Thoracic aorta (tissue), 2 donors: ENCODE measurements around the gene SPATA6. TPM values are rescaled to one million over a fixed set of nuclear protein-coding genes. Genes with fewer than 3 reads are reported as not detected.
"Not testable (repeated sequence)": the region's sequence is repeated elsewhere in the genome, so short reads cannot be mapped to it uniquely, and the experiment has no call there.

Experiments used
- ATAC-seq: fragments of 150-250 bp; one replicate; pipeline ENCODE4 v1.8.0; 2017; ENCODE audit warnings: low read depth; ENCODE audit not compliant: insufficient number of reproducible peaks, low FRiP score
- DNase-seq: peaks from one replicate; pipeline ENCODE4 v3.0.0-alpha.2; 2020; ENCODE audit warnings: low spot score
- H3K27ac ChIP-seq, 2 donors: fragments of 200-600 bp; sonication (generic); 1 replicate in 1 of 2; 2 replicates in 1 of 2; pipeline ENCODE4 v1.5.1; 2016; ENCODE audit warnings: mild to moderate bottlenecking in 2 of 2, moderate library complexity in 2 of 2
- H3K27me3 ChIP-seq: fragments of 200-600 bp; sonication (generic); replicated peaks from 2 replicates; pipeline ENCODE4 v1.6.0; 2016; ENCODE audit warnings: mild to moderate bottlenecking; ENCODE audit not compliant: insufficient read depth
- H3K36me3 ChIP-seq: fragments of 200-600 bp; sonication (generic); one replicate; pipeline ENCODE4 v1.5.1; 2016
- H3K4me1 ChIP-seq, 2 donors: fragments of 200-600 bp; sonication (generic); 1 replicate in 1 of 2; 2 replicates in 1 of 2; pipeline versions ENCODE4 v1.5.1 to v1.6.0; 2016; ENCODE audit warnings: low read depth in 2 of 2, mild to moderate bottlenecking in 1 of 2; ENCODE audit not compliant: control insufficient read depth in 1 of 2
- H3K4me3 ChIP-seq: fragments of 200-600 bp; sonication (generic); 2 replicates; pipeline ENCODE4 v1.5.1; 2016; ENCODE audit warnings: mild to moderate bottlenecking
- H3K9me3 ChIP-seq: fragments of 200-600 bp; sonication (generic); 2 replicates; pipeline ENCODE4 v1.5.1; 2016
- CTCF ChIP-seq: fragments of 200-600 bp; sonication (generic); IDR thresholded peaks from one replicate; pipeline ENCODE4 v1.5.1; 2019; ENCODE audit warnings: antibody characterized with exemption
- total RNA-seq, 2 donors: library from RNA; depleted of rRNA; stranded (reverse); fragments of >200 nt; gene quantifications; one replicate each; pipeline versions ENCODE4 v1.1.0 to v1.2.3, GENCODE V29; 2016

The SPATA6 gene
- total RNA-seq, 2 donors from 2014 or later = 16.1 to 22.6 TPM

GRCh38 chr1:48492392-48492791 lies 20.4 kb upstream of the SPATA6 start:
- DNase-seq (no peak), ATAC-seq (no peak)
- no peaks in the 10 kb centered on the region for H3K9me3 ChIP-seq
- no peak for TF ChIP-seq CTCF
- no peaks in the 10 kb centered on the region for H3K36me3 ChIP-seq
- no peak overlapping the region for H3K27ac ChIP-seq
- H3K4me1 ChIP-seq = no peaks in the 10 kb centered on the region
- no peak overlapping the region for H3K4me3 ChIP-seq
- H3K27me3 ChIP-seq = no peaks in the 10 kb centered on the region

DNA sequence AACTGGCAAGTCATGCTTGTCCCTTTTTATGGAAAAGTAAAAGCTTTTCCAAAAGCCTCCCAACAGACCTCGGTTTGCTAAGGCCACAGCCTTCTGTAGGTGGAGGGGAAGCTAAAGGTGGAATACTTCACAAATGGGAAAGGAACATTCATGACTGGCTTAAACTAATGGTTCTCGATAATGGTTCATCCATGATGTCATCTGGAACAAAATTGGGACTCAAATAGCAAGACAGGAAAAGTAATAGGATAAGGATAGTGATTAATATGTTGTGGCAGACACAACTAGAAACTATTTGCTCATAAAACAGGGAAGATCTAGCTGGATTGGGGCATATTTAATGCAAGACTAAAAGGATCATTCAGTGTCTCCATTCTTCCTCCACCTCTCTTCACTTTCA lies 16.7 kb upstream of the SPATA6 start:
- H3K36me3 ChIP-seq = no peaks in the 10 kb centered on the region
- H3K4me1 ChIP-seq = no peaks in the 10 kb centered on the region
- no peak for ATAC-seq
- no peaks in the 10 kb centered on the region for H3K27me3 ChIP-seq
- DNase-seq = no peak
- no peak overlapping the region for H3K27ac ChIP-seq
- no peaks in the 10 kb centered on the region for H3K9me3 ChIP-seq
- H3K4me3 ChIP-seq = no peak overlapping the region
- no peak for TF ChIP-seq CTCF

- no peak overlapping the region for H3K27ac ChIP-seq
- no peak for ATAC-seq
- H3K4me3 ChIP-seq = no peak overlapping the region
- no peak for DNase-seq
- no peaks in the 10 kb centered on the region for H3K36me3 ChIP-seq
- no peak for TF ChIP-seq CTCF
- H3K27me3 ChIP-seq = no peaks in the 10 kb centered on the region
- H3K4me1 ChIP-seq = no peaks in the 10 kb centered on the region
- no peaks in the 10 kb centered on the region for H3K9me3 ChIP-seq
These were observed 8.5 kb upstream of the SPATA6 start for GRCh38 chr1:48480504-48480903.

DNA sequence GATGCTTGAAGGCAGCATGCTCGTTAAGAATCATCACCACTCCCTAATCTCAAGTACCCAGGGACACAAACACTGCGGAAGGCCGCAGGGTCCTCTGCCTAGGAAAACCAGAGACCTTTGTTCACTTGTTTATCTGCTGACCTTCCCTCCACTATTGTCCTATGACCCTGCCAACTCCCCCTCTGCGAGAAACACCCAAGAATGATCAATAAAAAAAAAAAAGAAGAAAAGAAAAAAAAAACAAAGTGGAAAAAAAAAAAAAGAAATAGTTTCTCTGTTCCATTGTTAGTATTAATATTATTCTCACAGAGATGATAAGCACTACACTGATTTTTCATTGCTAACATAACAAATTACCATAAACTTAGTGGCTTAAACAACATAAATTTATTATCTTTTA lies 8.0 kb upstream of the SPATA6 start:
- H3K4me3 ChIP-seq, ATAC-seq, H3K9me3 ChIP-seq: not testable (repeated sequence)

GRCh38 chr1:48472638-48473037 lies 634 bp upstream of the SPATA6 start:
- Histone ChIP-seq H3K27me3 (no peaks in the 10 kb centered on the region), H3K36me3 (no peaks in the 10 kb centered on the region), H3K9me3 (no peaks in the 10 kb centered on the region), H3K27ac (peak overlapping the region; percentile 82 to 86), H3K4me3 (peak overlapping the region; percentile 92), H3K4me1 (peaks cover 9 to 20% of the 10 kb centered on the region in 2 donors)
- ATAC-seq (no peak), DNase-seq (no peak)
- no peak for TF ChIP-seq CTCF

More for the DNA sequence above, 8.0 kb upstream of the SPATA6 start:
- not testable (repeated sequence) for H3K27me3 ChIP-seq, H3K36me3 ChIP-seq, H3K4me1 ChIP-seq, DNase-seq, H3K27ac ChIP-seq

GRCh38 chr1:48470950-48471690 lies 884 bp downstream of the SPATA6 start:
- ATAC-seq (no peak), DNase-seq (no peak)
- no peaks in the 10 kb centered on the region for H3K9me3 ChIP-seq
- peak overlapping the region; percentile 81 to 82 for H3K27ac ChIP-seq
- no peaks in the 10 kb centered on the region for H3K27me3 ChIP-seq
- no peak for TF ChIP-seq CTCF
- H3K4me1 ChIP-seq = peaks cover 9 to 20% of the 10 kb centered on the region in 2 donors
- H3K36me3 ChIP-seq = no peaks in the 10 kb centered on the region
- H3K4me3 ChIP-seq = peak overlapping the region; percentile 92
